OCI-LY7 (cell line): ENCODE data around the gene TCP11. TPM values are rescaled to one million over a fixed set of nuclear protein-coding genes. Genes with fewer than 3 reads are reported as not detected.

Experiments used
- BruUV-seq: library from RNA; stranded (reverse); fragments of 400-500 nt; replicated peaks from 2 replicates; lab custom pipeline; 2021; lab: Mats Ljungman, UMichigan
- CTCF ChIA-PET: fragments of 300-600 bp; sonication (Branson Sonifier 250); formaldehyde crosslinking; loops from one replicate; lab custom pipeline; 2022; ENCODE audit warnings: antibody characterized with exemption; ENCODE audit not compliant: unreplicated experiment; lab: Charles Lee
- POLR2A ChIA-PET: fragments of 300-600 bp; sonication (Branson Sonifier 250); formaldehyde crosslinking; loops from one replicate; lab custom pipeline; 2022; ENCODE audit warnings: antibody characterized with exemption; lab: Charles Lee
- DNase-seq: peaks from one replicate; pipeline ENCODE4 v3.0.0-alpha.2; 2015; ENCODE audit warnings: low spot score
- H2AFZ ChIP-seq: fragments of 200-600 bp; sonication (generic), shearing (Covaris generic); 2 replicates; pipeline ENCODE4 v1.6.1; 2014; ENCODE audit warnings: mild to moderate bottlenecking, antibody characterized with exemption, low read length, moderate library complexity
- H3K27ac ChIP-seq: fragments of 200-600 bp; sonication (generic); 2 replicates; pipeline ENCODE4 v1.5.1; 2014; ENCODE audit warnings: mixed run types, low read depth, mild to moderate bottlenecking, moderate library complexity, low read length, inconsistent platforms; ENCODE audit not compliant: poor library complexity, severe bottlenecking
- H3K36me3 ChIP-seq: fragments of 200-600 bp; sonication (generic); 2 replicates; pipeline ENCODE4 v1.6.1; 2014; ENCODE audit warnings: mild to moderate bottlenecking, antibody characterized with exemption, low read length, moderate library complexity, mixed read lengths; ENCODE audit not compliant: insufficient read depth
- H3K4me1 ChIP-seq: fragments of 200-600 bp; sonication (generic); 2 replicates; pipeline ENCODE4 v1.5.1; 2014; ENCODE audit warnings: mild to moderate bottlenecking, low read length; ENCODE audit not compliant: insufficient read depth, poor library complexity, severe bottlenecking
- H3K4me2 ChIP-seq: fragments of 200-600 bp; sonication (generic); 2 replicates; pipeline ENCODE4 v1.6.1; 2014; ENCODE audit warnings: mild to moderate bottlenecking, low read length
- H3K4me3 ChIP-seq: fragments of 200-600 bp; sonication (generic); 2 replicates; pipeline ENCODE4 v1.5.1; 2014; ENCODE audit warnings: mild to moderate bottlenecking, low read depth, low read length; ENCODE audit not compliant: poor library complexity, severe bottlenecking
- H3K79me2 ChIP-seq: fragments of 200-600 bp; sonication (generic); 2 replicates; pipeline ENCODE4 v1.6.1; 2016; ENCODE audit warnings: low read depth, mild to moderate bottlenecking, low read length, moderate library complexity, mixed read lengths; ENCODE audit not compliant: insufficient read depth
- H3K9me2 ChIP-seq: fragments of 200-600 bp; sonication (generic); 2 replicates; pipeline ENCODE4 v1.6.1; 2016; ENCODE audit warnings: mild to moderate bottlenecking, low read length, mixed read lengths; ENCODE audit not compliant: insufficient read depth
- H3K9me3 ChIP-seq: fragments of 200-600 bp; sonication (generic); 2 replicates; pipeline ENCODE4 v1.6.1; 2014; ENCODE audit warnings: mild to moderate bottlenecking, mixed run types, low read length, mixed read lengths
- H4K20me1 ChIP-seq: fragments of 200-600 bp; sonication (generic); 2 replicates; pipeline ENCODE4 v1.6.1; 2014; ENCODE audit warnings: mild to moderate bottlenecking, antibody characterized with exemption, low read length, moderate library complexity, mixed read lengths; ENCODE audit not compliant: insufficient read depth
- EZH2phosphoT487 ChIP-seq: fragments of 200-600 bp; sonication (generic); IDR thresholded peaks from 2 replicates; pipeline ENCODE4 v1.6.1; 2018; ENCODE audit warnings: low read depth, borderline replicate concordance, mild to moderate bottlenecking, mixed run types, antibody characterized with exemption, low read length, moderate library complexity, mixed read lengths
- intact Hi-C: fragments of 100-400 bp; cut with micrococcal nuclease; formaldehyde crosslinking; loops from one replicate; pipeline ENCODE4 v1.10.0; 2022; ENCODE audit not compliant: unreplicated experiment
- total RNA-seq, 2 experiments: library from RNA; depleted of rRNA in 1 of 2; stranded (reverse); fragments of >200 nt in 1 of 2; shearing (Covaris generic) in 1 of 2; gene quantifications; 2 replicates each; pipeline ENCODE4 v1.2.3, GENCODE V29; 2014 to 2022
- TF ChIP-seq, protein P1 (sequence below): fragments of 200-600 bp; sonication (generic); conservative IDR thresholded peaks from 2 replicates; pipeline ENCODE4 v1.5.1; 2014; ENCODE audit warnings: mild to moderate bottlenecking, antibody characterized with exemption, low read length, moderate library complexity, mixed read lengths

Gene TCP11
- total RNA-seq, 2 experiments from 2014 or later: not detected

DNA sequence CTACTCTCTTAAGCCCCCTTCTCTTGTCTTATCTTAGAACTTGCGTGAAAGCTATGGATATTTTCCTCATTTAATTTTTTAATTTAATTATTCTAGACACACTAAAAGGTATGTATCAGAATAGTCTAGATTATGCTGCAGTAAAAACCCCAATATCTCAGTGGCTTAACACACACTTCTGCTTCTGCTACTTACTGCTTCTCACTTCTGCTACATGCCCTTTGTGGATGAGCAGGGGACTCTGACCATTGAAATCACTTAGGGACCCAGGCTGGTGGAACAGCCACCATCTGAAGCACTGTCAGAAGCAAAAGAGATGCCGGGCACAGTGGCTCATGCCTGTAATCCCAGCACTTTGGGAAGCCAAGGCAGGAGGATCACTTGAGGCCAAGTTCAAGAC lies 45.4 kb upstream of the TCP11 start:
- ChIA-PET CTCF (no interaction called here), POLR2A (no interaction called here)
- BruUV-seq: no TSS peak
- TF ChIP-seq, protein P1, sequence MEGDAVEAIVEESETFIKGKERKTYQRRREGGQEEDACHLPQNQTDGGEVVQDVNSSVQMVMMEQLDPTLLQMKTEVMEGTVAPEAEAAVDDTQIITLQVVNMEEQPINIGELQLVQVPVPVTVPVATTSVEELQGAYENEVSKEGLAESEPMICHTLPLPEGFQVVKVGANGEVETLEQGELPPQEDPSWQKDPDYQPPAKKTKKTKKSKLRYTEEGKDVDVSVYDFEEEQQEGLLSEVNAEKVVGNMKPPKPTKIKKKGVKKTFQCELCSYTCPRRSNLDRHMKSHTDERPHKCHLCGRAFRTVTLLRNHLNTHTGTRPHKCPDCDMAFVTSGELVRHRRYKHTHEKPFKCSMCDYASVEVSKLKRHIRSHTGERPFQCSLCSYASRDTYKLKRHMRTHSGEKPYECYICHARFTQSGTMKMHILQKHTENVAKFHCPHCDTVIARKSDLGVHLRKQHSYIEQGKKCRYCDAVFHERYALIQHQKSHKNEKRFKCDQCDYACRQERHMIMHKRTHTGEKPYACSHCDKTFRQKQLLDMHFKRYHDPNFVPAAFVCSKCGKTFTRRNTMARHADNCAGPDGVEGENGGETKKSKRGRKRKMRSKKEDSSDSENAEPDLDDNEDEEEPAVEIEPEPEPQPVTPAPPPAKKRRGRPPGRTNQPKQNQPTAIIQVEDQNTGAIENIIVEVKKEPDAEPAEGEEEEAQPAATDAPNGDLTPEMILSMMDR: no peak
- TF ChIP-seq EZH2phosphoT487: no peak
- intact Hi-C loops: no loop called here
- no peaks in the 10 kb centered on the region for H3K4me1 ChIP-seq
- no peaks in the 10 kb centered on the region for H3K9me2 ChIP-seq
- no peak for DNase-seq
- no peaks in the 10 kb centered on the region for H3K79me2 ChIP-seq
- no peak overlapping the region for H2AFZ ChIP-seq
- no peaks in the 10 kb centered on the region for H3K9me3 ChIP-seq
- H3K4me2 ChIP-seq: no peak overlapping the region
- no peak overlapping the region for H3K4me3 ChIP-seq
- H4K20me1 ChIP-seq: no peaks in the 10 kb centered on the region
- no peaks in the 10 kb centered on the region for H3K36me3 ChIP-seq
- H3K27ac ChIP-seq: no peak overlapping the region

DNA sequence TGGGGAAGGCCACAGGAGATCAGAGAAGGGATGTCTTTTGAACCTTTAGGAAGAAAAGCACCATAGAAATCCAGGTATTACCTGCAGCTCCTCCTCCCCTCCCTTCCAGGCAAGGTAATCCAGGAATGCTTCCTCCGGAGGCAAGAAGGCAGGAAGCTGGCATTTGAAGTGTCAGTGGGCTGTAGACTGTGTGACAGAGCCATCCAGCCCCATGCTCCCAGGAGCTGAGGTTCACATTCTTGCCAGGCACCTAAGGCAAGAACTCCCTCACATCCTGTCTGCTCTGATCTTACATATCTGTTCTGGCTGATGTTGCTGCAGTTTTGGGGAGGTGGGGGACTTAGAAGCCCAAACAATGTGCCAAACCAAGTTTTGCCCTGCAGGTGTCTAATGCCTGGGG lies 44.8 kb upstream of the TCP11 start:
- H3K4me1 ChIP-seq: no peaks in the 10 kb centered on the region
- no peaks in the 10 kb centered on the region for H3K9me2 ChIP-seq
- ChIA-PET CTCF (no interaction called here), POLR2A (no interaction called here)
- DNase-seq: no peak
- TF ChIP-seq EZH2phosphoT487: no peak
- TF ChIP-seq, protein P1: no peak
- H3K4me3 ChIP-seq: no peak overlapping the region
- BruUV-seq: no TSS peak
- intact Hi-C loops: no loop called here
- no peaks in the 10 kb centered on the region for H3K36me3 ChIP-seq
- H3K27ac ChIP-seq: no peak overlapping the region
- no peaks in the 10 kb centered on the region for H4K20me1 ChIP-seq
- H3K4me2 ChIP-seq: no peak overlapping the region
- H2AFZ ChIP-seq: no peak overlapping the region
- H3K9me3 ChIP-seq: no peaks in the 10 kb centered on the region
- no peaks in the 10 kb centered on the region for H3K79me2 ChIP-seq

DNA sequence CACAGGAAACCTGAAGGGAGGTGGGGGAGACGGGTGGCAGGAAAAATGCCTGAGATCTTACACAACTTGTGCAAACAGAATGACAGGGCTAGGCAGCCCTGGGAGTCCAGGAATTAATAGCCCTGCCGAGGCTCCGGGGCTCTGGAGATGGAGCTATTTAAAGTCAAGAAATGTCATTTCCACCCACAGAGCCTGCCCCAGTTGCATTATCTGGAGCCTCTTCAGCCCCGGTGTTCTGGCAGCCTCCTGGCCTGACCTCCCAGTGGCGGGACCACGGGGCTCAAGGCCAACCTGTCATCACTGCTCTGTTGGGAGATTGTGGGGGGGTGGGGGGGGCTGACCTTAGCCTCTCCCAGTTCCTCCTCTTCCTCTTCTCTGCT lies 44.2 kb upstream of the TCP11 start:
- Histone ChIP-seq H3K4me2 (no peak overlapping the region), H3K9me3 (no peaks in the 10 kb centered on the region), H3K79me2 (no peaks in the 10 kb centered on the region), H3K36me3 (no peaks in the 10 kb centered on the region), H3K27ac (no peak overlapping the region), H2AFZ (no peak overlapping the region), H3K4me3 (no peak overlapping the region), H4K20me1 (no peaks in the 10 kb centered on the region), H3K4me1 (no peaks in the 10 kb centered on the region), H3K9me2 (no peaks in the 10 kb centered on the region)
- DNase-seq: no peak
- TF ChIP-seq EZH2phosphoT487: no peak
- TF ChIP-seq, protein P1: no peak
- ChIA-PET CTCF (no interaction called here), POLR2A (interaction anchor here (0.6 kb wide), 1 partner anchor 33 kb away, joined by 5 read pairs; no protein-coding TSS in a partner anchor)
- intact Hi-C loops: no loop called here
- no TSS peak for BruUV-seq
